Stimulated activated CD4-positive, alpha-beta T cell treated with anti-CD3 and anti-CD28 coated beads, Interleukin-15, amount 100 ng/mL, for 48 hours (primary cell): Measurements from ENCODE around the gene SLC25A39.
"Not testable (repeated sequence)": the region's sequence is repeated elsewhere in the genome, so short reads cannot be mapped to it uniquely, and the experiment has no call there.

Experiments
- DNase-seq, 2 donors: peaks; one replicate each; pipeline ENCODE4 v3.0.0-alpha.2; 2020; ENCODE audit warnings: low read depth in 2 of 2

SLC25A39 gene

DNA sequence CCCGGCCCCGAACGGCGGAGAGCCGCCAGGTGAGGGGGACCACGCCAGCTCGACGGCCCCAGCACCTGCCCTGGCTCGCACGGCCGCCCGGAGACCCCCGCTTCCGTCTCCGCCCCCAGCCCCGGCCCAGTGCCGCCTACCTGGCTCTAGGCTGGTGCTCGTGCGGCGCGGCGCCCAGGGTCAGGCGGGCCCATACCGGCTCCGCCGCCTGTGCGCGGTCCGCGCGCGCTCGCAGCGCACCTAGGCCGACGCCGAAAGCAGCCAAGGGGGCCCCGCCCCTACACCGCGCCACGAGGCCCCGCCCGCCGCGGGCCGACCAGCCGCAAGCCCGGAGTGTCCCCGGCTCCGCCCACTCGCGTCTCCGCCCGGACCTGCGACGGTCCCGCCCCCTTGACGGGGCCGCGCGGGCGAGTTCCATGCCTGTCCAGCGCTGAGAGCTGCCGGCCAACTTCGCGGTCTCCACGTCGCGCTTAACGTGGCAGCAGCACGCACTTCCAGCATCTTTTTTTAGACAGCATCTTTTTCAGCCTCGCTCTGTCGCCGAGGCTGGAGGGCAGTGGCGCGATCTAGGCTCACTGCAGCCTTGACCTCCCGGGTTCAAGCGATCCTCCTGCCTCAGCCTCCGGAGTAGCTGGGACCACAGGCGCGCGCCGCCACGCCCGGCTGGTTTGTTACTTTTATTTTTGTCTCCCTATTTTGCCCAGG, at the start of gene SLC25A39:
SLC25A39 (minus strand) TSS at position 253 of the 705 bp plus-strand sequence. CDS start 1,261 bp downstream, outside the sequence.
- DNase-seq = peak; percentile 85 to 92

GRCh38 chr17:44372036-44372435, 47.4 kb upstream of the SLC25A39 start:
- DNase-seq = no peak

DNA sequence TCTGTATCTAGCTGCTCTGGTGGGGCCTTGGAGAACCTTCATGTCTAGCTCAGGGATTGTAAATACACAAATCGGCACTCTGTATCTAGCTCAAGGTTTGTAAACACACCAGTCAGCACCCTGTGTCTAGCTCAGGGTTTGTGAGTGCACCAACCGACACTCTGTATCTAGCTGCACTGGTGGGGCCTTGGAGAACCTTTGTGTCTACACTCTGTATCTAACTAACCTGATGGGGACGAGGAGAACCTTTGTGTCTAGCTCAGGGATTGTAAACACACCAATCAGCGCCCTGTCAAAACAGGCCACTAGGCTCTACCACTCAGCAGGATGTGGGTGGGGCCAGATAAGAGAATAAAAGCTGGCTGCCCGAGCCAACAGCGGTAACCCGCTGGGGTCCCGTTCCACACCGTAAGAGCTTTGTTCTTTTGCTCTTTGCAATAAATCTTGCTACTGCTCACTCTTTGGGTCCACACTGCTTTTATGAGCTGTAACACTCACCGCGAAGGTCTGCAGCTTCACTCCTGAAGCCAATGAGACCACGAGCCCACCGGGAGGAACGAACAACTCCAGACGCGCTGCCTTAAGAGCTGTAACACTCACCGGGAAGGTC, 44.9 kb upstream of the SLC25A39 start:
- DNase-seq = not testable (repeated sequence)

- DNase-seq = not testable (repeated sequence)
Observed at GRCh38 chr17:44368391-44369243, 44.0 kb upstream of the SLC25A39 start.

- no peak for DNase-seq
Observed at GRCh38 chr17:44367231-44367979, 42.8 kb upstream of the SLC25A39 start.

GRCh38 chr17:44365051-44365450, 40.4 kb upstream of the SLC25A39 start:
- DNase-seq = not testable (repeated sequence)

DNA sequence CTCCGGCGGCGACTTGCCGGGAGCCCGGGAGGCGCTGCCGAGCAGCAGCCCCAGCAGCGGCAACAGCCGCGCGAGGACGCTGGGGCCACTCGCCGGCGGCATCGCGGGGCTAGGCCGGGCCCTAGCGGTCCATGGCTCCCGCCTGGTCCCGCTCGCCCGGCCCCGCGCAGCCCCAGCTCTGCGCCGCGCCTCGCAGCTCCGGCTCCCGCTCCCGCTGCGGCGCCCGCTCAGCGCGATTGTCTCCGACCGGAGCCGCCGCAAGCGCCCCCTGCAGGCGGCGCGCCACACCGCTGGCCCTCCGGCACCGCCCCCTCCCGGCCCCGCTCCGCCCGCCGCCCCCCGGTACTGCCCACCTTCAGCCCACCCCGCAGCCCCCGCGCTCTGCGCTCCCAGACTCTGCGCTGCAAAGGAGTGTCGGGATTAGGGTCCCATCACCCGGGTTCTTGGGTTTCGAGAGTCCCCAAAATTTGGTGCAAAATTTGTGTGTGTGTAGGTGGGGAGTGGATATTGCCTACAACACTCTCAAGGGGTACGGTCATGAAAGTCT, 39.1 kb upstream of the SLC25A39 start, which contains the start of gene FAM171A2:
FAM171A2 (minus strand) TSS at position 241 of the 547 bp plus-strand sequence; CDS start at position 102, 139 bp downstream.
- peak in 1 of 2 donors; percentile 53 for DNase-seq

DNA sequence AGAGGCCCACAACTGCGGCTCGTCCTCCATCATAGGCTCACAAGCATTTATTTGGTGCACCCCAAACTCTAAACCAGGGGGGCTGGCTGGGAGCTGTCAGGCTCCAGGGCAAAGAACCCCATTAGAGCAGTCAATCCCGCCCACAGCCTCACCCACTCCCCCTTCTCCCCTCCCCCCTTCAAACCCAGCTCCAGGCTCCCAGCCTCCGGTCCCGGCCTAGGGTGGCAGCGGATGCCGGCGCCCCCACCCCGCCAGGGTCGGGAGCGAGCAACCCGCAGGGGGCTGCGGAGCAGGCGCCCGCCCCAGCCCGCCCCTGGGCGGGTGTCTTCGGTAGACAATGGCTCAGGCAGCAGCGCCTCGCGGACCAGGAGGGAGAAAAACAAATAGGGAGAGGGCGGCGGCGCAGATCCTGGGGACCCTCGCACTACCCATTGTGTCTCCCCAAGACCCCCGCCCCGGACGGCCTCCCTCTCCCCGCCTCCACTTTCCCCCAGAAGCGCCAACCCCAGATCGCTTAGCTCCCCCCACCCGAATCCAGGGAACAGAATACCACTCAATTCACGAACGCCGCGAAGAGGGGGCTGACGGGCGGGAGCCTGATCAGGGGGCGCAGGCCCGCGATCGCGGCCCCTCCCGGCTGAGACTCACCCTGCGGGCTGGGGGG, 38.5 kb upstream of the SLC25A39 start:
- DNase-seq = no peak

DNA sequence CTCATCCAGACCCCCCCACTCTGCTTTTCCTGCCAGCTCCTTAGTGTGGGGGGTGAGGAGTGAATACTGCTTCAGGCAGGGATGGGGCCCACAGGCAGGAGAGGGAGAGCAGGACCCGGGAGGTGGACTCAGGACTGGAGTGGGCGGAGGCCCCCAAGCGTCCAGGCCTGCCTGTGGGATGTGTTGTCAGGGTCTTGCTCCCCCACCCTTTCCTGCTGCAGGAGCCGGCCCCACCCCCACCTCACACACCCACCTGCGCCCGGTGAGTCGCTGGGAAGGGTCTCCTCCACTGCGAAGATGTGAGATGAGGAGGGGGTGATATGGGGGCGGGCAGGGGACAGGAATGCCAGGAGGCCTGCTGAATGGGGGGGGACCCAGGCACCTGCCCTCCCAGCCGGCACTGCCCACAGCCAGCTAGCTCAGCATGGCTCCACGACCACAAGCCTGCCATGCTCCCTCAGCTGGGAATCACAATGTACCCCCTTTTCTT, 37.9 kb upstream of the SLC25A39 start:
- DNase-seq = no peak

DNA sequence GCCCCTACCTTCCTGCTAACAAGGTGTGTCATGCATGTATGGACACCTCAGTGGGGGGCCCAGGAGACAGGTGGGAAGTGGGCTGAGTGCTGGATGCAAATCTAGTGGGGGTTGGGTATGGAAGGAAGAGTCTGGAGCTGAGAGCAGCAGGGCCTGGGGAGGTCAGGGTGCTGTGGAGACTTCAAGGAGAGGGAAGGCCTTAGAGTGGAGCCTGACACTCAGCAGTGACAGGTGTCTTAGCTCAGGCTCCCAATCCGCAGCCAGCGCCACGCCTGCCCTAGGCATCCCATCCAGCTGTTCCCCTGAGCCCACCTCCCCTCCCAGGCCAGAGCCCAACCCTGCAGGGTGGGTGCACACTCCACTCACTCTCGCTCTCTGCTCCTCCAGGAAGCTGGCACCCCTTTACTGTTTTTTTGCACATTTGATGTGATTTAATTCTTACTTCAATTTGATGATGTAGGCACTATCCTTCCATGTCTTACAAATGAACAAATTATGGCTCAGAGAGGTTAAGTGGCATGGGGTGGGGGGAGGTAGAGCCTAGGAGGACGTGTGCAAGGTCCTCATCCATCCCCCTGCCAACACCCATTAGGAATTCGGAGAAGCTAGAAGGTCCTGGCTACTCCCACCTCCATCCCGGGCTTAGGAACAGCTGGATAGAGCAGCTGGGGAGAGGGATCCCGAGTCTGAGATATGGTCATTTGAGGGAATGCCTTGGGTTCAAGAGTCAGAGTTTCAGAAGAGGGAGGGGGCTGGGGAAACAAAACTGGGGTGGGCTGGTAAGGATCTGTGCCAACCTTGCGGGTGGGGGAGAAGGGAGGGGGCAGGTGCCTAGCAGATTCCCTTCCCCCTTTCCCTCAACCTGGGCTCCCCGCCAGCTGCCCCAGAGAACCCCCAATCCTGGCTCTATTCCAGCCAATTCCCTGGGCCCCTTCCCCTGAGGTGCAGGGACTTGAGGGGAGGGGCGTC, 37.0 kb upstream of the SLC25A39 start:
- DNase-seq = no peak

- DNase-seq = no peak
Observed at GRCh38 chr17:44360826-44361225, 36.2 kb upstream of the SLC25A39 start.

DNA sequence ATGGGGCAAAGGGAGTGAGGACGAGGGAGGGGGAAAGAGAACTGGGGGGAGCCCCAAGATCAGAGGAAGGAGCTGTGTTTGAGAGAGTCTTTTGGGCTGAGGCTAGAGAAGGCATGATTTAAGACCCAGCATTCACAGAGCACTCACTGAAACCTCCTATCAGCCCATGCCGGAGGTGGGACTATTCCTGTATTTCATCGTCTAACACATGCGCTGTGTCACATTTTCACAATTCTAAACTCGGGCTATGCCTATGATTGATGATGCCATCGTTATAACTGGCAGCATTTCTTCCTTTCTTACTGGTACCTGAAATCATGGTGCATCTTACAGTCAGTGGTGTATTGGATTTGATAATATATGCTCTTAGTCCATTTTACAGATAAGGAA, 35.5 kb upstream of the SLC25A39 start:
- no peak for DNase-seq

GRCh38 chr17:44359458-44360143, 35.0 kb upstream of the SLC25A39 start:
- DNase-seq = no peak

- DNase-seq = no peak
Observed at GRCh38 chr17:44359006-44359405, 34.4 kb upstream of the SLC25A39 start.

DNA sequence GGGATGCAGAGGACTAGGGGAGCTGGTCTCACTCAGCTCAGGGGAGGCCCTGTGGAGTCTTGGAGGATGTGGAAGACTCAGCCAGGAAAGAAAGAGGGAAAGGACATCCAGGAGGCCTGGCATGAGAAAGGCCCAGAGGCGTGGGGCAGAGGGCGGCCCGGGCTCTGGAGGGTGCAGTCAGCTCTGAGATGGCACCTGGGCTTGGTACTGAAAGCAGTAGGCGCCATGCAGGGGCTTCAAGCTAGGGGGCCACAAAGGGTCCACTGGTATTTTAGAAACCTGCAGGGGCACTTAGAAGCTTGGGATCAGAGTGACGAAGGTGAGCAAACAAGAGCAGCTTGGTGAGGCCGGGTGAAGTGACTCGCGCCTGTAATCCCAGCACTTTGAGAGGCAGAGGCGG, 33.4 kb upstream of the SLC25A39 start:
- DNase-seq = no peak

DNA sequence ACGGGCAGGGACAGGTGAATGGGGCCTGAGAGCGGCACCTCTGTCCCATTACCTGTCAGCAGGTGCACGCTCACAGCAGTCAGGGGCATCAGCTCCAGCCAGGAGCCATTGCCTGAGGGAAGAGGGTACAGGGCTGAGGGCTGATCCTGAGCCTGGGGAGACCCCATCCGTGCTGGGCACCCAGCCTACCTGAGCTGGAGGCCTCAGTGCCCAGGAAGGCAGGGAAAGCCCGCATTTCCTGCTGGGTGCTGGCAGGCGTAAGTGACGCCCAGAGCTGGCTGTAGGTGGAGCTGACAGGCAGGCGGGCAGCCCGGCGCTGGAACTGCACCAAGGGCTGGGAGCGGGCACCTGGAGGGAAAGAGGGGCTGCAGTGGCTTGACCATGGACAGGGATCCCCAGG, 31.6 kb upstream of the SLC25A39 start:
- no peak for DNase-seq

- DNase-seq = no peak
Observed at GRCh38 chr17:44355642-44356099, 31.0 kb upstream of the SLC25A39 start.
